LNCaP clone FGC (cell line): Measurements from ENCODE around the gene CIDEC.
A peak's percentile ranks its signal among the peaks of the same experiment; 100 is the strongest.

Experiments used
- DNase-seq: peaks from one replicate; pipeline ENCODE4 v3.0.0-alpha.2; 2011; ENCODE audit warnings: low read depth
- H3K4me3 ChIP-seq: 2 replicates; pipeline ENCODE4 v1.5.1; 2011; ENCODE audit warnings: mild to moderate bottlenecking, low read depth, low read length, control low read depth
- CTCF ChIP-seq: IDR thresholded peaks from 2 replicates; pipeline ENCODE4 v1.5.1; 2012; ENCODE audit warnings: mild to moderate bottlenecking; ENCODE audit not compliant: control insufficient read depth, insufficient read depth; ENCODE audit errors: extremely low read depth

The CIDEC gene

GRCh38 chr3:9890249-9891071 is 10.4 kb upstream of the CIDEC start, which contains the start of gene JAGN1:
JAGN1 (plus strand) TSS chr3:9890610; CDS start chr3:9890723, 113 bp downstream.
- peak within 1 kb of the TSS; percentile 84 for H3K4me3 ChIP-seq
- no peak; the same call in 1 of the 2 replicates for TF ChIP-seq CTCF
- no peak for DNase-seq

GRCh38 chr3:9889405-9889804 is 9.4 kb upstream of the CIDEC start:
- no peak for DNase-seq
- TF ChIP-seq CTCF = no peak
- H3K4me3 ChIP-seq = no peak overlapping the region

- TF ChIP-seq CTCF = no peak
- H3K4me3 ChIP-seq = no peak overlapping the region
- DNase-seq = no peak
Observed at GRCh38 chr3:9888540-9888939, 8.5 kb upstream of the CIDEC start.

DNA sequence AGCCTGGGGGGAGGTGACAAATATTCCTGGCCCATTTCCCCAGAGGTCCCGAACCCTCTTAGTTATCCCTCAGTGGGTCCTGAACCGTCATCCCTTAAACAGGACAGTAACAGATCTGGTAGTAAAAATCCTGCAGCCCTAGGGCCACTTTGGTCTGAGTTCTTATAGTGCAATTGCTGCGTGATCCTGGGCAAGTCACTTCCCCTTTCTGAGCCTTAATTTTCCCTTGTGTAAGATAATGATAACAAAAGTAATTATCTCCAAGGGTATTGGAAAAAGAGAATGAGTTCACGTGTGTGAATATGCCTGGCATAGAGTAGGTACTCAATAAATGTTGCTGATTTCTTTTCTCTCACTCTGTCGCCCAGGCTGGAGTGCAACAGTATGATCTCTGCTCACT is 7.4 kb upstream of the CIDEC start:
- TF ChIP-seq CTCF = no peak
- DNase-seq = no peak
- no peak overlapping the region for H3K4me3 ChIP-seq

GRCh38 chr3:9886328-9886727 is 6.3 kb upstream of the CIDEC start:
- no peak for TF ChIP-seq CTCF
- no peak overlapping the region for H3K4me3 ChIP-seq
- DNase-seq = no peak

GRCh38 chr3:9884555-9885165 is 4.6 kb upstream of the CIDEC start:
- no peak for DNase-seq
- no peak for TF ChIP-seq CTCF

More at GRCh38 chr3:9884555-9885165, 4.6 kb upstream of the CIDEC start:
- H3K4me3 ChIP-seq = no peak overlapping the region
